Peyer's patch (tissue), 4 donors: ENCODE measurements around the gene SSR2.
A peak's percentile ranks its signal among the peaks of the same experiment; 100 is the strongest.

ENCODE experiments used
- CTCF ChIP-seq, 6 experiments: fragments of 450-650 bp in 4 of 6; fragments of 200-600 bp in 2 of 6; sonication (generic) in 1 of 6; IDR thresholded peaks; one replicate each; pipeline ENCODE4 v1.5.1; 2017 to 2019; ENCODE audit warnings: antibody characterized with exemption in 6 of 6, mild to moderate bottlenecking in 3 of 6, moderate library complexity in 1 of 6
- POLR2A ChIP-seq, 2 donors: fragments of 450-650 bp; IDR thresholded peaks; one replicate each; pipeline ENCODE4 v1.5.1; 2017; ENCODE audit warnings: antibody characterized with exemption in 2 of 2, mild to moderate bottlenecking in 2 of 2, moderate library complexity in 2 of 2

- TF ChIP-seq CTCF (IDR thresholded peaks at IDR 0.05): peak; percentile 35 to 77 (median 58)
- peak in 1 of 2 donors; percentile 36 for TF ChIP-seq POLR2A (IDR thresholded peaks at IDR 0.05)
These were observed 33.2 kb upstream of the SSR2 start, which contains the start of gene UBQLN4 for GRCh38 chr1:156053768-156054499.
